ENCODE measurements around the gene WRAP53.
A peak's percentile ranks its signal among the peaks of the same experiment; 100 is the strongest.

WRAP53 gene

DNA sequence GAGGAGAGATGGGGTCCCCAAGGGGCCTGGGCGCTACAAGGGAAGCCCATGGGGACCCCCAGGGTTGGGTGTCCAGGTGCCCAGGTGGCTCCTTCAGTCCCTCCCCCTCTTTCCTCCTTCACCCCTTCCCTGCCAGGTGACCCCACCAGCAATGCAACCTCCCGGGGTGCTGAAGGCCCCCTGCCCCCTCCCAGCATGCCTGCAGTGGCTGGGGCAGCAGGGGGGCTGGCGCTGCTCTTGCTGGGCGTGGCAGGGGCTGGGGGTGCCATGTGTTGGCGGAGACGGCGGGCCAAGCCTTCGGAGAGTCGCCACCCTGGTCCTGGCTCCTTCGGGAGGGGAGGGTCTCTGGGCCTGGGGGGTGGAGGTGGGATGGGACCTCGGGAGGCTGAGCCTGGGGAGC lies 20.8 kb downstream of the WRAP53 start:
- no peak for DNase-seq (ENCODE audit: low read depth)

GRCh38 chr17:7710301-7710700 lies 22.0 kb downstream of the WRAP53 start:
- no peak for DNase-seq (ENCODE audit: low read depth)

DNA sequence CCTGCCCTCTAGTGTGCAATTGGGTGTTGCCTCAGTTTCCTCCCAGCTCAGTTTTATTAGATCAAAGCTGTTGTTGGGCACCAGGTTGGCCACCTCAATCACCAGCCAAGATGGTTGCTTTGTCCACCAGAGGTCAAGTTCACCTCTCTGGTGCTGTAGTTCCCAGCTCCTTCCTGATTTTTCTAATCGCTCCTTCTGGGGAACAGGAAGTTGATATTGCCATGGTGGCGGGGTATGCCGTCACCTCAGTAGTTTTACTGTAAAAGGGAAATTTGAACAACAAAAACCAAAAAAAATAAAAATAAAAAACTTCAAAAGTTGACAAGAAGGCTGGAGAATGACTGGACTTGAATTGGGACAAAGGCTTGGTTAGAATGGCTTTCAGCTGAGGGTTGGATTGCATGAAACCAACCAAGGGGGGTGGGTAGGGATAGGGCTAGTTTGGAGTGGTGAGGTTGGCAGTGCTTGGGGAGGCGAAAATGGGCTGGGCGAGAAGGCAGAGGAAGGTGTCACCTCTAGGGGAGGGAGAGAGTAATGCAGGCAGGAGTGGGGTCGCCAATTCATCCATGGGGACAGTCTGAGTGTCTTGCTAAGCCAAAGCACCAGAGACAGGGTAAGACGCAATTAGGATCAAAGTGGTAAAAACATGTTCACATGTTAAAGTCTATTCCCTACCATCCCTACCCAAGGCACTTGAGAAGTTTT lies 22.9 kb downstream of the WRAP53 start:
- DNase-seq (ENCODE audit: low read depth) = no peak

GRCh38 chr17:7712111-7712771 lies 24.0 kb downstream of the WRAP53 start:
- no peak for DNase-seq (ENCODE audit: low read depth)

DNA sequence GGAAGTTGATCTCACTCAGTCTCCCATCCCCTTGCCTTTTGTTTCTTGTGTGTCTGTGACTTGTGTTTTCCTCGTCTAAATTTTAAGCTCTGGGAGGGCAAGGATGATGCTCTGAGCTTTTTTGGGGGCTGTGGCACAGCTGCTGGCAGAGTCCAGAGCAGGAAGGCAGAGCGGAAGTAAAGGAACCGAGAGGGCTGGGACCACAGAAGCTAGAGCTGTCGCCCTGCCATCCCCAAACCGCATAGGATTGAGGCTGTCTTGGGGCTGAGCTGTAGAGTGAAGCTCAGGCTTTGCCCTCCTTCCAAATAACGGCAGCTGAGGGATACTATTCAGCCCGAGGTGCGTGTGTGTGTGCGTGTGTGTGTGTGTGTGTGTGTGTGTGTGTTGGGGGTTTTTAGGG lies 25.5 kb downstream of the WRAP53 start:
- no peak for DNase-seq (ENCODE audit: low read depth)

DNA sequence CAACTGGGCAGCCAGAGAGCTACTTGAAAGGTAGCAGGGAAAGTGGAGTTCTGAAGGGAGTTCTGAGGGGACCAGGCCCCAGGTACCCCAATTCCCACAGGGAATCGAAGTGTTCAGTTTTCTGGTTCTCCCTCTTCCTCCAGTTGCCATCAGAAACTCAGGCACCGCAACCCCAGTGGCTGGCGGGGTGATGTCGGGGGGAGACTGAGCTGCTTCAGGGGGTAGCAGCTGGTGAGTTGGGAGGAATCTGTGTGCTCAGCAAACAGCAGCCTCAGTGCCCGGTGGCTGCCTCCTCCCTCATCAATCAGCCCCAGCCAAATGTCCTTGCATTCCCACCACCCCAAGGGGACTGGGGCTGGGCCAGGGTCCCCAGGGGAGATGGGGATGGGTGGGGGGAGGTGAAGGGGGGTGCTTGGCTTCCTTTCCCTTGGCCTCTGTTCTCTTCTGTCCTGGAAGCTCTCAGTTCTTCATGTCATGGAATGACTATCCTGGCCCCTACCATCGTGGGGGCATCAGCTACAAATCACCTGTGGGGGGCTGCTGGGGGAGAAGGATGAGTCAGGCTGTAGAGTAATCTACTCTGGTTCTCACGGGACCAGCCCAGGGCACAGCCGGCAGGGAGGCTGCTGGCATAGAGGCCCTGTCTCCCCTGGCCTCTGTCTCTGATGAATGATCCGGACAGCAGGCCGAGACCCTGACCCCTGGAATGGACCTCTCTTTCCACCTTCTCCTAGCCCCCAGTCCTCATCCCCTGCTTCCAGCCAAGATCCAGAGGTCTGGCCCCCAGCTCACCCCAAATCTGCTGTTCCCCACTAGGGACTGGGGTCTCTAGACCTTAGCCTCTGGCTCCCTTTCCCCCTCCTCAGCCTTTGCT lies 26.7 kb downstream of the WRAP53 start:
- no peak for DNase-seq (ENCODE audit: low read depth)

GRCh38 chr17:7715936-7716886 lies 27.9 kb downstream of the WRAP53 start:
- DNase-seq (ENCODE audit: low read depth) = no peak

GRCh38 chr17:7716901-7717755 lies 28.9 kb downstream of the WRAP53 start, which contains the start of gene DNAH2:
Gene DNAH2, plus strand, starts transcription at chr17:7717744. Its CDS starts 1,991 bp downstream, at chr17:7719735.
- peak; percentile 84 for DNase-seq (ENCODE audit: low read depth)

DNA sequence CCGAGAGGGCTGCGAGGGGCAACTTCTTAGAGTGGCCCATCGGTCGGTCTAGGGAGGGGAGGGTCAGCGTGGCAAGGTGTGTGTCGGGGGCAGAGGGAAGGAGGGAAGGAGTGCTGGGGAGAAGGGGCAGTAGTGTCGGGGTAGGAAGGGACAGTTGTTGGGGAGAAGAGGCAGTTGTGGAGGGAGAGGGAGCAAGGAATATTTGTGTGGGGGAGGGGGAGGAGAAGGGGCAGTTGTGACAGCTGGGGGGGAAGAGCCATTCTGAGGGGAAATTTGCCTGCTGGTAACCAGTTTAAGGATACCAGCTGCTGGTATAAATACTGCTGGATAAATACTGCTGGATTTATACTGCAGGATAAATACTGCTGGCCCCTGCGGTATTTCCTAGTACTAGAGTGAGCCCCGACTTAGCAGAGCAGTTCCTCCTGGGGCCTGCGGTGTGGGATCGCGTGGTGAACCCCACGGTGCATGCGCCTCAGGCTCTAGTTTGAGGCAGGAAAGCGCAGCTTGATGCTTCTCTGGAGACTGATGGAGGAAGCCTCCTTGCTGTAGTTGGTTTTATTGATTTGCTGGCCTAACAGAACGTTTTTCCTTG lies 29.6 kb downstream of the WRAP53 start:
- no peak for DNase-seq (ENCODE audit: low read depth)

DNA sequence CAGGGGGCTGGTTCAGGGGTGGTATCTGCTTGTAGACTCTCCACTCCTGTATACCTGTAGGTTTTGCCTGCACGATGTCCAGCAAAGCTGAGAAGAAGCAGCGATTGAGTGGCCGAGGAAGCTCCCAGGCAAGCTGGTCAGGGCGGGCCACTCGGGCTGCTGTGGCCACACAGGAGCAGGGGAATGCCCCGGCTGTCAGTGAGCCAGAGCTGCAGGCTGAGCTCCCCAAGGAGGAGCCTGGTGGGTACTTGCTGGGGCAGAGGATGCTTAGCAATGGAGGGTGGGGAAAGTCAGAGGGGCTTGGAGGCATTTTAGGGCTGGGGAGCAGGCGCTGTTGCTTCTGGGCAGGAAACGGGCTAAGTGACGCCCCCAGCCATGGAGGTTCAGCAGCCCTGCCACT lies 31.4 kb downstream of the WRAP53 start:
- DNase-seq (ENCODE audit: low read depth) = no peak

GRCh38 chr17:7720125-7720524 lies 31.8 kb downstream of the WRAP53 start:
- no peak for DNase-seq (ENCODE audit: low read depth)

DNA sequence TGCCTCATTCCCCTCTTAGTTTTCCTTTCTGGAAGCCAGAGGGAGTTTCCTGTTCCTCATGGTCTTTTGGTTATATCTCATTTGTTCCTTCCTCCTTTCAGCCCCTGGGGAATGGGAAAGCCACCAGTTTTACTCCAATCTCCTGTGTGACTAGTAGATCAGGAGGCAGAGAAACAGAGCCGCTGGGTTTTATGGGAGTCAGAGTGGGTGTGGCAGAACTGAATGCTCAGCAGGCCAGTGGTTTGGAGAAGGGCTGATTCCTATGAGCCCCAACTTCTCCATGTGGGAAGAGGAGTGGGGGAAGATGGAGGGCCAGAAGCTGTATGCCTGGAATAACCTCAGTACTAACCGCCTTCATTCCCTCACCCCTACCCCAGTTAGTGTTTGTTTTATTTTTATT lies 33.3 kb downstream of the WRAP53 start:
- DNase-seq (ENCODE audit: low read depth) = no peak

GRCh38 chr17:7727886-7728285 lies 39.6 kb downstream of the WRAP53 start:
- DNase-seq (ENCODE audit: low read depth) = no peak

GRCh38 chr17:7729816-7730215 lies 41.5 kb downstream of the WRAP53 start:
- DNase-seq (ENCODE audit: low read depth) = no peak

- no peak for DNase-seq (ENCODE audit: low read depth)
Observed at GRCh38 chr17:7732981-7733539, 44.8 kb downstream of the WRAP53 start.

DNA sequence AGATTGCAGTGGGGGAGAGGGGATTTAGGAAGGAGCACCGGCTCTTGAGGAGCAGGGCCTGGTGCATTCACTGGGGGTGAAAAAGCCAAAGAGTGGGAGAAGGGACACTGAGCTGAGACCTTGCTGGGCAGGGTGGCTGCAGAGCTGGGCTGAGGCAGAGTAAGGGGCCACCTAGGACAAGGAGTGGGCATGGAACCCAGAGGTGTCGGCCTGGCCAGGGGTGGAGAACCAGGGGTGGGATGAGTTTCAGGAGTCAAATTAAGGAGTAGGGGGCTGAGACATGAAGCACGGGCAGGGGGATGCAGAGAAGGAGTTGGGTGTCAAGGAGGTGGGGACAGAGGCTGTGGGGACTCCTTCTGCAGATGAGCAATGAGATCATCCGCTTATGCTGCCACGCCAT lies 49.3 kb downstream of the WRAP53 start:
- no peak for DNase-seq (ENCODE audit: low read depth)

GRCh38 chr17:7739746-7740145 lies 51.5 kb downstream of the WRAP53 start:
- no peak for DNase-seq (ENCODE audit: low read depth)

GRCh38 chr17:7740481-7741001 lies 52.3 kb downstream of the WRAP53 start:
- no peak for DNase-seq (ENCODE audit: low read depth)

GRCh38 chr17:7742729-7743128 lies 54.5 kb downstream of the WRAP53 start:
- no peak for DNase-seq (ENCODE audit: low read depth)

- DNase-seq (ENCODE audit: low read depth) = no peak
Observed at GRCh38 chr17:7744416-7744815, 56.1 kb downstream of the WRAP53 start.
